Measurements from ENCODE around the gene ST3GAL6.

The ST3GAL6 gene

GRCh38 chr3:98763076-98763475 is at the start of gene ST3GAL6:
TSS of gene ST3GAL6 (plus strand) at chr3:98763340. CDS start at chr3:98768441, 5,101 bp downstream.
- DNase-seq (ENCODE audit: low read depth): peak; percentile 23

- DNase-seq (ENCODE audit: low read depth): no peak
Measured at GRCh38 chr3:98713984-98714383, 49.2 kb upstream of the ST3GAL6 start.

- no peak for DNase-seq (ENCODE audit: low read depth)
Measured at GRCh38 chr3:98717584-98717983, 45.6 kb upstream of the ST3GAL6 start.

- DNase-seq (ENCODE audit: low read depth): no peak
Measured at GRCh38 chr3:98718730-98719129, 44.4 kb upstream of the ST3GAL6 start.

- no peak for DNase-seq (ENCODE audit: low read depth)
Measured at GRCh38 chr3:98721776-98722175, 41.4 kb upstream of the ST3GAL6 start.

GRCh38 chr3:98722389-98722788 is 40.8 kb upstream of the ST3GAL6 start:
- no peak for DNase-seq (ENCODE audit: low read depth)

- no peak for DNase-seq (ENCODE audit: low read depth)
Measured at GRCh38 chr3:98725352-98725751, 37.8 kb upstream of the ST3GAL6 start.

GRCh38 chr3:98726084-98726483 is 37.1 kb upstream of the ST3GAL6 start:
- DNase-seq (ENCODE audit: low read depth): no peak

GRCh38 chr3:98727638-98728037 is 35.5 kb upstream of the ST3GAL6 start:
- no peak for DNase-seq (ENCODE audit: low read depth)

GRCh38 chr3:98728672-98729071 is 34.5 kb upstream of the ST3GAL6 start:
- no peak for DNase-seq (ENCODE audit: low read depth)

- DNase-seq (ENCODE audit: low read depth): no peak
Measured at GRCh38 chr3:98730338-98730737, 32.8 kb upstream of the ST3GAL6 start.

GRCh38 chr3:98730886-98731537 is 32.1 kb upstream of the ST3GAL6 start:
- no peak for DNase-seq (ENCODE audit: low read depth)

GRCh38 chr3:98731720-98732285 is 31.3 kb upstream of the ST3GAL6 start:
- no peak for DNase-seq (ENCODE audit: low read depth)

GRCh38 chr3:98732286-98733052 is 30.7 kb upstream of the ST3GAL6 start:
- peak; percentile 15 for DNase-seq (ENCODE audit: low read depth)

- DNase-seq (ENCODE audit: low read depth): no peak
Measured at GRCh38 chr3:98733053-98733811, 29.9 kb upstream of the ST3GAL6 start.

- no peak for DNase-seq (ENCODE audit: low read depth)
Measured at GRCh38 chr3:98733812-98734281, 29.3 kb upstream of the ST3GAL6 start.

GRCh38 chr3:98734306-98734705 is 28.8 kb upstream of the ST3GAL6 start:
- DNase-seq (ENCODE audit: low read depth): no peak

- DNase-seq (ENCODE audit: low read depth): peak; percentile 14
Measured at GRCh38 chr3:98734735-98735134, 28.4 kb upstream of the ST3GAL6 start.

GRCh38 chr3:98735296-98735695 is 27.8 kb upstream of the ST3GAL6 start:
- DNase-seq (ENCODE audit: low read depth): no peak

GRCh38 chr3:98735761-98736269 is 27.3 kb upstream of the ST3GAL6 start:
- DNase-seq (ENCODE audit: low read depth): no peak

GRCh38 chr3:98737301-98737700 is 25.8 kb upstream of the ST3GAL6 start:
- no peak for DNase-seq (ENCODE audit: low read depth)

GRCh38 chr3:98739266-98739665 is 23.9 kb upstream of the ST3GAL6 start:
- no peak for DNase-seq (ENCODE audit: low read depth)
